ENCODE results near the gene SIDT2. TPM values are rescaled to one million over a fixed set of nuclear protein-coding genes. Genes with fewer than 3 reads are reported as not detected.

Gene SIDT2
- polyA plus RNA-seq, 1 donor from 2014 or later = 11.1 TPM

DNA sequence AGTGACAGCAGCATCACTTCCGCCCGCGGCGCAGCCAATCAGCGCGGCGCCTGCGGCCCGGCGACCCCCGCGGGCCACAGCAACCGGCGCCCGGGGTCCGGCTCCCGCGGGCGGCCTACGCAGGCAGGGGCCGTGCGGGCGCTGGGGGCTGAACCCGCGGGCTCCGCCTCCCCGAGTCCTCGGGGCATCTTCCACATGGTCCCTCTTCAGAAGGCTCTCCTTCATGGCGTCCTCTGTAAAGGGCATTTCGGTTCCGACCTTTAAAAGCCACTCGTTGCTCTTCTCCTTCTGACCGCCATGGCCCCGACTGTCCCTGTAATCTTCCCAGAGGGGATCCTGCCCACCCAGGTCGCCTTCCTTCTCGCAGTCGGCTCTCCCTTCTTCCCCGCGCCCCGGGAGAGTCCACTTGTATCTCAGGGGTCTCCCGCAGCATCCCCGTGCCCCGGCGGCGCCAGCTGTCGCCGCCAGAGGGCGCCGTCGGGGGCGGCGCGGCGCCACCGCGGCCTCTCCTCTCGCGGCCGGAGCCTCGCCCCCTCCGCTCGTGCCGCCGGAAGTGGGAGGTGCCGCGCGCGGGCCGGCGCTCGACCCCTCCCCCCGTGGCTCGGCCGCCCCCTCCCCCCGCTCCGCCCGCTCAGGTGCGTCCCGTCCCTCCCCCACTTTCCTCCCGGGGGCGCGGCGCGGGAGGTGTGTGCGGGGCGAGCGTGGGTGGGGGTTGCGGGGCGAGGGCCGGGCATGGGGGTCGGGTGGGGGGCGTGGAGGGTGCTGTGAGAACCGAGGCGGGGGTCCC is 53.7 kb downstream of the SIDT2 start, which contains the start of gene RNF214:
RNF214 (plus strand) TSS at position 580 of the 787 bp plus-strand sequence. CDS start 1,602 bp downstream, outside the sequence.
- H3K27me3 ChIP-seq (ENCODE audit: insufficient read depth, low read depth, low read length) = no peaks in the 10 kb centered on the region
- no peaks in the 10 kb centered on the region for H4K20me1 ChIP-seq (ENCODE audit: insufficient read depth)
- peaks cover 49% of the 10 kb centered on the region for H3K79me2 ChIP-seq (replicated peaks; ENCODE audit: insufficient read depth, low read length)
- H3K9me3 ChIP-seq (ENCODE audit: low read length) = no peaks in the 10 kb centered on the region
- peaks cover 5% of the 10 kb centered on the region for H3K36me3 ChIP-seq (ENCODE audit: insufficient read depth, low read length)
- peak within 1 kb of the TSS; percentile 99 for H3K27ac ChIP-seq (ENCODE audit: low read length)
- peak within 1 kb of the TSS; percentile 96 for H3K4me2 ChIP-seq (ENCODE audit: low read length)
- H2AFZ ChIP-seq (ENCODE audit: low read depth, low read length) = peak within 1 kb of the TSS; percentile 90
- H3K4me3 ChIP-seq (ENCODE audit: low read length) = peak within 1 kb of the TSS; percentile 96
- no peaks in the 10 kb centered on the region for H3K9me2 ChIP-seq (ENCODE audit: insufficient read depth, low read length)
- peak; percentile 59 for TF ChIP-seq RAD21 (conservative IDR thresholded peaks at IDR 0.05)
- TF ChIP-seq EZH2 (IDR thresholded peaks at IDR 0.05; ENCODE audit: borderline replicate concordance, insufficient read depth, low read length, poor library complexity, severe bottlenecking) = no peak
- peak; percentile 58 for TF ChIP-seq TAF1 (IDR thresholded peaks at IDR 0.05; ENCODE audit: low read depth)
- TF ChIP-seq, protein P1, sequence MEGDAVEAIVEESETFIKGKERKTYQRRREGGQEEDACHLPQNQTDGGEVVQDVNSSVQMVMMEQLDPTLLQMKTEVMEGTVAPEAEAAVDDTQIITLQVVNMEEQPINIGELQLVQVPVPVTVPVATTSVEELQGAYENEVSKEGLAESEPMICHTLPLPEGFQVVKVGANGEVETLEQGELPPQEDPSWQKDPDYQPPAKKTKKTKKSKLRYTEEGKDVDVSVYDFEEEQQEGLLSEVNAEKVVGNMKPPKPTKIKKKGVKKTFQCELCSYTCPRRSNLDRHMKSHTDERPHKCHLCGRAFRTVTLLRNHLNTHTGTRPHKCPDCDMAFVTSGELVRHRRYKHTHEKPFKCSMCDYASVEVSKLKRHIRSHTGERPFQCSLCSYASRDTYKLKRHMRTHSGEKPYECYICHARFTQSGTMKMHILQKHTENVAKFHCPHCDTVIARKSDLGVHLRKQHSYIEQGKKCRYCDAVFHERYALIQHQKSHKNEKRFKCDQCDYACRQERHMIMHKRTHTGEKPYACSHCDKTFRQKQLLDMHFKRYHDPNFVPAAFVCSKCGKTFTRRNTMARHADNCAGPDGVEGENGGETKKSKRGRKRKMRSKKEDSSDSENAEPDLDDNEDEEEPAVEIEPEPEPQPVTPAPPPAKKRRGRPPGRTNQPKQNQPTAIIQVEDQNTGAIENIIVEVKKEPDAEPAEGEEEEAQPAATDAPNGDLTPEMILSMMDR (IDR thresholded peaks at IDR 0.05; ENCODE audit: poor library complexity, severe bottlenecking) = peak; percentile 98
- TF ChIP-seq SMC3 (conservative IDR thresholded peaks at IDR 0.05; ENCODE audit: poor library complexity) = peak; percentile 75
- TF ChIP-seq MXI1 (conservative IDR thresholded peaks at IDR 0.05; ENCODE audit: poor library complexity, severe bottlenecking) = peak; percentile 82
- TF ChIP-seq POLR2AphosphoS5 (IDR thresholded peaks at IDR 0.05) = peak; percentile 67
- TF ChIP-seq, protein P2, sequence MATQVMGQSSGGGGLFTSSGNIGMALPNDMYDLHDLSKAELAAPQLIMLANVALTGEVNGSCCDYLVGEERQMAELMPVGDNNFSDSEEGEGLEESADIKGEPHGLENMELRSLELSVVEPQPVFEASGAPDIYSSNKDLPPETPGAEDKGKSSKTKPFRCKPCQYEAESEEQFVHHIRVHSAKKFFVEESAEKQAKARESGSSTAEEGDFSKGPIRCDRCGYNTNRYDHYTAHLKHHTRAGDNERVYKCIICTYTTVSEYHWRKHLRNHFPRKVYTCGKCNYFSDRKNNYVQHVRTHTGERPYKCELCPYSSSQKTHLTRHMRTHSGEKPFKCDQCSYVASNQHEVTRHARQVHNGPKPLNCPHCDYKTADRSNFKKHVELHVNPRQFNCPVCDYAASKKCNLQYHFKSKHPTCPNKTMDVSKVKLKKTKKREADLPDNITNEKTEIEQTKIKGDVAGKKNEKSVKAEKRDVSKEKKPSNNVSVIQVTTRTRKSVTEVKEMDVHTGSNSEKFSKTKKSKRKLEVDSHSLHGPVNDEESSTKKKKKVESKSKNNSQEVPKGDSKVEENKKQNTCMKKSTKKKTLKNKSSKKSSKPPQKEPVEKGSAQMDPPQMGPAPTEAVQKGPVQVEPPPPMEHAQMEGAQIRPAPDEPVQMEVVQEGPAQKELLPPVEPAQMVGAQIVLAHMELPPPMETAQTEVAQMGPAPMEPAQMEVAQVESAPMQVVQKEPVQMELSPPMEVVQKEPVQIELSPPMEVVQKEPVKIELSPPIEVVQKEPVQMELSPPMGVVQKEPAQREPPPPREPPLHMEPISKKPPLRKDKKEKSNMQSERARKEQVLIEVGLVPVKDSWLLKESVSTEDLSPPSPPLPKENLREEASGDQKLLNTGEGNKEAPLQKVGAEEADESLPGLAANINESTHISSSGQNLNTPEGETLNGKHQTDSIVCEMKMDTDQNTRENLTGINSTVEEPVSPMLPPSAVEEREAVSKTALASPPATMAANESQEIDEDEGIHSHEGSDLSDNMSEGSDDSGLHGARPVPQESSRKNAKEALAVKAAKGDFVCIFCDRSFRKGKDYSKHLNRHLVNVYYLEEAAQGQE (IDR thresholded peaks at IDR 0.05; ENCODE audit: borderline replicate concordance) = peak; percentile 66
- TF ChIP-seq EP300 (conservative IDR thresholded peaks at IDR 0.05; ENCODE audit: poor library complexity, severe bottlenecking) = peak; percentile 55
- no peaks in the 10 kb centered on the region for H3F3A ChIP-seq (ENCODE audit: insufficient read depth, low read length, poor library complexity, severe bottlenecking)
- H3K9ac ChIP-seq (ENCODE audit: low read length) = peak within 1 kb of the TSS; percentile 99

DNA sequence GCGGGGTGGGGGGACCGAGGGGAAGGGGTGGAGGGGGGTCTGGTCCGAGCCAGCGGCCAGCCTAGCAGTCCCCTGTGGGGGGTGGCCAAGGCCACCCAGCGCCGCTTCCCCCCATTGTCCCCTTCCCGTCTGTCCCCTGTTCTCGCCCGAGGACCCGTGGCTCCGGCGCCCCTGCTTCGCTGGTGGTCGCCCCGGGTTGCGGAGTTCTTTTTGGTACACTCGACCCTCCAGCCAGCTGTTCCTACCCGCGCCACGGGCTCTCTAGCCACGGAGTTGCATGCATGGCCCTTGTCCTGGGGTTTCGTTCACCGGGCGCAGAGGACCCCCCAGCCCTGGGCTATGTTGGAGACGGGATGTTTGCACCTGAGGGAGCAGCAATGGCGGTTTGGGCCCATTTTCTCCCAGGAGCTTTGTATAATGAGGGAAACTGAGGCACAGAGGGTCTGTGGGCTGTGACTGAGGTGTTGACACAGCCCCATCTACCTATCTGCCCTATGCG is 54.4 kb downstream of the SIDT2 start:
- TF ChIP-seq RAD21 (conservative IDR thresholded peaks at IDR 0.05) (no peak), EZH2 (IDR thresholded peaks at IDR 0.05; ENCODE audit: borderline replicate concordance, insufficient read depth, low read length, poor library complexity, severe bottlenecking) (no peak), MXI1 (conservative IDR thresholded peaks at IDR 0.05; ENCODE audit: poor library complexity, severe bottlenecking) (peak; percentile 11), SMC3 (conservative IDR thresholded peaks at IDR 0.05; ENCODE audit: poor library complexity) (no peak), EP300 (conservative IDR thresholded peaks at IDR 0.05; ENCODE audit: poor library complexity, severe bottlenecking) (no peak), POLR2AphosphoS5 (IDR thresholded peaks at IDR 0.05) (no peak), TAF1 (IDR thresholded peaks at IDR 0.05; ENCODE audit: low read depth) (no peak)
- TF ChIP-seq, protein P2 (IDR thresholded peaks at IDR 0.05; ENCODE audit: borderline replicate concordance) = no peak
- peaks cover 49% of the 10 kb centered on the region for H3K79me2 ChIP-seq (replicated peaks; ENCODE audit: insufficient read depth, low read length)
- peak overlapping the region; percentile 99 for H3K9ac ChIP-seq (ENCODE audit: low read length)
- peak overlapping the region; percentile 94 for H3K4me2 ChIP-seq (ENCODE audit: low read length)
- no peaks in the 10 kb centered on the region for H3K9me3 ChIP-seq (ENCODE audit: low read length)
- peak overlapping the region; percentile 65 for H3K27ac ChIP-seq (ENCODE audit: low read length)
- H3K36me3 ChIP-seq (ENCODE audit: insufficient read depth, low read length) = peaks cover 5% of the 10 kb centered on the region
- no peaks in the 10 kb centered on the region for H3K9me2 ChIP-seq (ENCODE audit: insufficient read depth, low read length)
- H3F3A ChIP-seq (ENCODE audit: insufficient read depth, low read length, poor library complexity, severe bottlenecking) = no peaks in the 10 kb centered on the region
- H2AFZ ChIP-seq (ENCODE audit: low read depth, low read length) = peak overlapping the region; percentile 88
- no peaks in the 10 kb centered on the region for H3K27me3 ChIP-seq (ENCODE audit: insufficient read depth, low read depth, low read length)
- no peaks in the 10 kb centered on the region for H4K20me1 ChIP-seq (ENCODE audit: insufficient read depth)
- H3K4me3 ChIP-seq (ENCODE audit: low read length) = peak overlapping the region; percentile 96

Data from neural cell (in vitro differentiated cells).